ENCODE data around the gene ADAM12. TPM values are rescaled to one million over a fixed set of nuclear protein-coding genes. Genes with fewer than 3 reads are reported as not detected.

Gene ADAM12
- total RNA-seq, 1 donor from 2014 or later: 0.20 TPM

- no peak for DNase-seq (ENCODE audit: low read depth in 2 of 2)
Measured at GRCh38 chr10:126022841-126023240, 365.4 kb downstream of the ADAM12 start.

GRCh38 chr10:126021833-126022500 is 366.3 kb downstream of the ADAM12 start:
- DNase-seq (ENCODE audit: low read depth in 2 of 2): no peak

GRCh38 chr10:126017961-126018560 is 370.2 kb downstream of the ADAM12 start:
- no peak for DNase-seq (ENCODE audit: low read depth in 2 of 2)

GRCh38 chr10:126016882-126017281 is 371.4 kb downstream of the ADAM12 start:
- DNase-seq (ENCODE audit: low read depth in 2 of 2): no peak

GRCh38 chr10:126016156-126016805 is 372.0 kb downstream of the ADAM12 start:
- DNase-seq (ENCODE audit: low read depth in 2 of 2): no peak

GRCh38 chr10:126015413-126015812 is 372.9 kb downstream of the ADAM12 start:
- DNase-seq (ENCODE audit: low read depth in 2 of 2): no peak

- peak in 1 of 2 donors; percentile 15 for DNase-seq (ENCODE audit: low read depth in 2 of 2)
Measured at GRCh38 chr10:126014309-126014708, 374.0 kb downstream of the ADAM12 start.

GRCh38 chr10:126013489-126014281 is 374.6 kb downstream of the ADAM12 start:
- peak; percentile 8 to 82 for DNase-seq (ENCODE audit: low read depth in 2 of 2)

- DNase-seq (ENCODE audit: low read depth in 2 of 2): peak; percentile 51 to 57
Measured at GRCh38 chr10:126012485-126012884, 375.8 kb downstream of the ADAM12 start.

- no peak for DNase-seq (ENCODE audit: low read depth in 2 of 2)
Measured at GRCh38 chr10:126011995-126012394, 376.3 kb downstream of the ADAM12 start.

- no peak for DNase-seq (ENCODE audit: low read depth in 2 of 2)
Measured at GRCh38 chr10:126009650-126010049, 378.6 kb downstream of the ADAM12 start.

- no peak for DNase-seq (ENCODE audit: low read depth in 2 of 2)
Measured at GRCh38 chr10:126006906-126007305, 381.4 kb downstream of the ADAM12 start.

- no peak for DNase-seq (ENCODE audit: low read depth in 2 of 2)
Measured at GRCh38 chr10:126006264-126006663, 382.0 kb downstream of the ADAM12 start.

GRCh38 chr10:126004752-126005151 is 383.5 kb downstream of the ADAM12 start:
- no peak for DNase-seq (ENCODE audit: low read depth in 2 of 2)

- DNase-seq (ENCODE audit: low read depth in 2 of 2): peak in 1 of 2 donors; percentile 52
Measured at GRCh38 chr10:126001576-126001975, 386.7 kb downstream of the ADAM12 start.

GRCh38 chr10:125999694-126000093 is 388.6 kb downstream of the ADAM12 start:
- peak in 1 of 2 donors; percentile 62 for DNase-seq (ENCODE audit: low read depth in 2 of 2)

GRCh38 chr10:125997586-125997985 is 390.7 kb downstream of the ADAM12 start:
- no peak for DNase-seq (ENCODE audit: low read depth in 2 of 2)

GRCh38 chr10:125995726-125996304 is 392.5 kb downstream of the ADAM12 start:
- DNase-seq (ENCODE audit: low read depth in 2 of 2): no peak

GRCh38 chr10:125994601-125995000 is 393.7 kb downstream of the ADAM12 start:
- DNase-seq (ENCODE audit: low read depth in 2 of 2): no peak

- DNase-seq (ENCODE audit: low read depth in 2 of 2): no peak
Measured at GRCh38 chr10:125992254-125992653, 396.0 kb downstream of the ADAM12 start.

- no peak for DNase-seq (ENCODE audit: low read depth in 2 of 2)
Measured at GRCh38 chr10:125991392-125991791, 396.9 kb downstream of the ADAM12 start.

GRCh38 chr10:125990974-125991373 is 397.3 kb downstream of the ADAM12 start:
- DNase-seq (ENCODE audit: low read depth in 2 of 2): no peak
